ENCODE data around the gene OVAAL. TPM values are rescaled to one million over a fixed set of nuclear protein-coding genes. Genes with fewer than 3 reads are reported as not detected.

The OVAAL gene
- total RNA-seq, 6 experiments from 2014 or later, result not detected

GRCh38 chr1:180534214-180534613 lies 24.6 kb upstream of the OVAAL start:
- TF ChIP-seq, protein P1, sequence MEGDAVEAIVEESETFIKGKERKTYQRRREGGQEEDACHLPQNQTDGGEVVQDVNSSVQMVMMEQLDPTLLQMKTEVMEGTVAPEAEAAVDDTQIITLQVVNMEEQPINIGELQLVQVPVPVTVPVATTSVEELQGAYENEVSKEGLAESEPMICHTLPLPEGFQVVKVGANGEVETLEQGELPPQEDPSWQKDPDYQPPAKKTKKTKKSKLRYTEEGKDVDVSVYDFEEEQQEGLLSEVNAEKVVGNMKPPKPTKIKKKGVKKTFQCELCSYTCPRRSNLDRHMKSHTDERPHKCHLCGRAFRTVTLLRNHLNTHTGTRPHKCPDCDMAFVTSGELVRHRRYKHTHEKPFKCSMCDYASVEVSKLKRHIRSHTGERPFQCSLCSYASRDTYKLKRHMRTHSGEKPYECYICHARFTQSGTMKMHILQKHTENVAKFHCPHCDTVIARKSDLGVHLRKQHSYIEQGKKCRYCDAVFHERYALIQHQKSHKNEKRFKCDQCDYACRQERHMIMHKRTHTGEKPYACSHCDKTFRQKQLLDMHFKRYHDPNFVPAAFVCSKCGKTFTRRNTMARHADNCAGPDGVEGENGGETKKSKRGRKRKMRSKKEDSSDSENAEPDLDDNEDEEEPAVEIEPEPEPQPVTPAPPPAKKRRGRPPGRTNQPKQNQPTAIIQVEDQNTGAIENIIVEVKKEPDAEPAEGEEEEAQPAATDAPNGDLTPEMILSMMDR (IDR thresholded peaks at IDR 0.05), result no peak
- TF ChIP-seq POLR2A (IDR thresholded peaks at IDR 0.05), result no peak
- no peak for DNase-seq
- ATAC-seq, result no peak
- H3K27ac ChIP-seq, result no peak overlapping the region
- no peaks in the 10 kb centered on the region for H3K36me3 ChIP-seq
- intact Hi-C loops (cut with DNase I), result loop anchor here in 1 of 2 donors (10.0 kb wide), 1 partner anchor 331 kb away; no protein-coding TSS in a partner anchor
- H3K27me3 ChIP-seq, result no peaks in the 10 kb centered on the region
- no peak overlapping the region for H3K4me3 ChIP-seq
- H3K9me3 ChIP-seq, result no peaks in the 10 kb centered on the region
- H3K4me1 ChIP-seq, result no peaks in the 10 kb centered on the region
- 64% methylated on average over 7 of the region's 7 CpGs for WGBS (ENCODE audit: insufficient coverage, low coverage, low lambda C conversion rate, missing lambda C conversion rate)

GRCh38 chr1:180535418-180535999 lies 23.3 kb upstream of the OVAAL start:
- no peak for ATAC-seq
- Histone ChIP-seq H3K27me3 (no peaks in the 10 kb centered on the region), H3K9me3 (no peaks in the 10 kb centered on the region), H3K36me3 (no peaks in the 10 kb centered on the region), H3K4me3 (no peak overlapping the region), H3K27ac (no peak overlapping the region), H3K4me1 (no peaks in the 10 kb centered on the region)
- WGBS (ENCODE audit: insufficient coverage, low coverage, low lambda C conversion rate, missing lambda C conversion rate), result 72% methylated on average over 5 of the region's 5 CpGs
- no peak for DNase-seq
- no peak for TF ChIP-seq POLR2A (IDR thresholded peaks at IDR 0.05)
- TF ChIP-seq, protein P1 (IDR thresholded peaks at IDR 0.05), result no peak
- intact Hi-C loops (cut with DNase I), result loop anchor here in 1 of 2 donors (10.0 kb wide), 1 partner anchor 329 kb away; no protein-coding TSS in a partner anchor

GRCh38 chr1:180536821-180537372 lies 21.9 kb upstream of the OVAAL start:
- 49% methylated on average over 7 of the region's 7 CpGs for WGBS (ENCODE audit: insufficient coverage, low coverage, low lambda C conversion rate, missing lambda C conversion rate)
- no peak for DNase-seq
- no peak overlapping the region for H3K27ac ChIP-seq
- H3K4me1 ChIP-seq, result no peaks in the 10 kb centered on the region
- H3K36me3 ChIP-seq, result no peaks in the 10 kb centered on the region
- intact Hi-C loops (cut with DNase I), result loop anchor here in 1 of 2 donors (10.0 kb wide), 1 partner anchor 328 kb away; no protein-coding TSS in a partner anchor
- no peak for ATAC-seq
- H3K27me3 ChIP-seq, result no peaks in the 10 kb centered on the region
- no peak overlapping the region for H3K4me3 ChIP-seq
- no peaks in the 10 kb centered on the region for H3K9me3 ChIP-seq
- TF ChIP-seq, protein P1 (IDR thresholded peaks at IDR 0.05), result no peak
- TF ChIP-seq POLR2A (IDR thresholded peaks at IDR 0.05), result no peak

- Histone ChIP-seq H3K27ac (no peak overlapping the region), H3K36me3 (no peaks in the 10 kb centered on the region), H3K4me3 (no peak overlapping the region), H3K4me1 (peaks cover 0 to 2% (median 0%) of the 10 kb centered on the region in 4 donors), H3K27me3 (no peaks in the 10 kb centered on the region), H3K9me3 (no peaks in the 10 kb centered on the region)
- TF ChIP-seq, protein P1 (IDR thresholded peaks at IDR 0.05), result no peak
- no peak for TF ChIP-seq POLR2A (IDR thresholded peaks at IDR 0.05)
- no peak for ATAC-seq
- no peak for DNase-seq
- 77% methylated on average over 7 of the region's 7 CpGs for WGBS (ENCODE audit: insufficient coverage, low coverage, low lambda C conversion rate, missing lambda C conversion rate)
- intact Hi-C loops (cut with DNase I), result loop anchor here in 1 of 2 donors (10.0 kb wide), 1 partner anchor 326 kb away; no protein-coding TSS in a partner anchor
These were observed 19.6 kb upstream of the OVAAL start for GRCh38 chr1:180539136-180539535.

Measured in right lobe of liver (tissue), 6 donors.